Ishikawa (cell line): ENCODE results near the gene LDHD.

Experiments
- CEBPB ChIP-seq: IDR thresholded peaks from 2 replicates; pipeline ENCODE4 v1.6.1; 2012
- CREB1 ChIP-seq: IDR thresholded peaks from 2 replicates; pipeline ENCODE4 v1.6.1; 2012; ENCODE audit warnings: low read depth
- EGR1 ChIP-seq: IDR thresholded peaks from 2 replicates; pipeline ENCODE4 v1.6.1; 2012
- EP300 ChIP-seq: IDR thresholded peaks from 2 replicates; pipeline ENCODE4 v1.6.1; 2012; ENCODE audit warnings: borderline replicate concordance
- FOXM1 ChIP-seq: IDR thresholded peaks from 2 replicates; pipeline ENCODE4 v1.6.1; 2012; ENCODE audit warnings: low read depth, borderline replicate concordance
- NFIC ChIP-seq: IDR thresholded peaks from 2 replicates; pipeline ENCODE4 v1.6.1; 2012
- RAD21 ChIP-seq: IDR thresholded peaks from 2 replicates; pipeline ENCODE4 v1.6.1; 2012; ENCODE audit warnings: low read depth
- TAF1 ChIP-seq: IDR thresholded peaks from 2 replicates; pipeline ENCODE4 v1.6.1; 2012; ENCODE audit warnings: low read depth, mild to moderate bottlenecking
- TCF12 ChIP-seq: IDR thresholded peaks from 2 replicates; pipeline ENCODE4 v1.6.1; 2012; ENCODE audit warnings: low read depth
- TEAD4 ChIP-seq: IDR thresholded peaks from 2 replicates; pipeline ENCODE4 v1.6.1; 2012
- YY1 ChIP-seq: IDR thresholded peaks from 2 replicates; pipeline ENCODE4 v1.6.1; 2012; ENCODE audit warnings: low read depth
- ZBTB7A ChIP-seq: IDR thresholded peaks from 2 replicates; pipeline ENCODE4 v1.6.1; 2012; ENCODE audit warnings: low read depth
- TF ChIP-seq, protein P1 (sequence below): IDR thresholded peaks from 2 replicates; pipeline ENCODE4 v1.6.1; 2012
- TF ChIP-seq, protein P2 (sequence below): IDR thresholded peaks from 2 replicates; pipeline ENCODE4 v1.6.1; 2012
- TF ChIP-seq, protein P3 (sequence below): IDR thresholded peaks from 2 replicates; pipeline ENCODE4 v1.6.1; 2012; ENCODE audit warnings: low read depth, mild to moderate bottlenecking

Gene LDHD

DNA sequence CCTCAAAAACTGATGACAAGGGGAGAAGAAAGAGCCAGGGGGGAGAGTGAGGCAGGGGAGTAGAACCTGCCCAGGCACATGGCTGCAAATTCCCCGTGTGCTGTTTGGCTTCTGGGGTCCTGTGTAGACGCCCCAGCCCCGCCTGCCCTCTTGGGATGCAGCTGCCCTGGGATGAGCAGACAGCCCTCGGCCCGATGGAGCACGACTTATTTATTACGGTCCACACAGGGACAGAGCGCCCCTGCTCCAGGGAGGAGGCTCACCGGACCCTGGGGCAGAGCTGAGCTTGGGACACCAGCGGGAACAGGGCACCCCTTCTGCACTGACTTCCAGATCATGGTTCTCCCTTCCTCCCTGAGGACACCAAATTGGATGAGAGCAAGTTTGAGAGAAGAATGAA is 9.1 kb downstream of the LDHD start:
- no peak for TF ChIP-seq EP300
- no peak for TF ChIP-seq YY1
- no peak for TF ChIP-seq NFIC
- TF ChIP-seq, protein P1, sequence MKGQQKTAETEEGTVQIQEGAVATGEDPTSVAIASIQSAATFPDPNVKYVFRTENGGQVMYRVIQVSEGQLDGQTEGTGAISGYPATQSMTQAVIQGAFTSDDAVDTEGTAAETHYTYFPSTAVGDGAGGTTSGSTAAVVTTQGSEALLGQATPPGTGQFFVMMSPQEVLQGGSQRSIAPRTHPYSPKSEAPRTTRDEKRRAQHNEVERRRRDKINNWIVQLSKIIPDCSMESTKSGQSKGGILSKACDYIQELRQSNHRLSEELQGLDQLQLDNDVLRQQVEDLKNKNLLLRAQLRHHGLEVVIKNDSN, result no peak
- TF ChIP-seq, protein P2, sequence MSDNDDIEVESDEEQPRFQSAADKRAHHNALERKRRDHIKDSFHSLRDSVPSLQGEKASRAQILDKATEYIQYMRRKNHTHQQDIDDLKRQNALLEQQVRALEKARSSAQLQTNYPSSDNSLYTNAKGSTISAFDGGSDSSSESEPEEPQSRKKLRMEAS, result no peak
- no peak for TF ChIP-seq FOXM1
- TF ChIP-seq EGR1, result no peak
- TF ChIP-seq, protein P3, sequence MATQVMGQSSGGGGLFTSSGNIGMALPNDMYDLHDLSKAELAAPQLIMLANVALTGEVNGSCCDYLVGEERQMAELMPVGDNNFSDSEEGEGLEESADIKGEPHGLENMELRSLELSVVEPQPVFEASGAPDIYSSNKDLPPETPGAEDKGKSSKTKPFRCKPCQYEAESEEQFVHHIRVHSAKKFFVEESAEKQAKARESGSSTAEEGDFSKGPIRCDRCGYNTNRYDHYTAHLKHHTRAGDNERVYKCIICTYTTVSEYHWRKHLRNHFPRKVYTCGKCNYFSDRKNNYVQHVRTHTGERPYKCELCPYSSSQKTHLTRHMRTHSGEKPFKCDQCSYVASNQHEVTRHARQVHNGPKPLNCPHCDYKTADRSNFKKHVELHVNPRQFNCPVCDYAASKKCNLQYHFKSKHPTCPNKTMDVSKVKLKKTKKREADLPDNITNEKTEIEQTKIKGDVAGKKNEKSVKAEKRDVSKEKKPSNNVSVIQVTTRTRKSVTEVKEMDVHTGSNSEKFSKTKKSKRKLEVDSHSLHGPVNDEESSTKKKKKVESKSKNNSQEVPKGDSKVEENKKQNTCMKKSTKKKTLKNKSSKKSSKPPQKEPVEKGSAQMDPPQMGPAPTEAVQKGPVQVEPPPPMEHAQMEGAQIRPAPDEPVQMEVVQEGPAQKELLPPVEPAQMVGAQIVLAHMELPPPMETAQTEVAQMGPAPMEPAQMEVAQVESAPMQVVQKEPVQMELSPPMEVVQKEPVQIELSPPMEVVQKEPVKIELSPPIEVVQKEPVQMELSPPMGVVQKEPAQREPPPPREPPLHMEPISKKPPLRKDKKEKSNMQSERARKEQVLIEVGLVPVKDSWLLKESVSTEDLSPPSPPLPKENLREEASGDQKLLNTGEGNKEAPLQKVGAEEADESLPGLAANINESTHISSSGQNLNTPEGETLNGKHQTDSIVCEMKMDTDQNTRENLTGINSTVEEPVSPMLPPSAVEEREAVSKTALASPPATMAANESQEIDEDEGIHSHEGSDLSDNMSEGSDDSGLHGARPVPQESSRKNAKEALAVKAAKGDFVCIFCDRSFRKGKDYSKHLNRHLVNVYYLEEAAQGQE, result no peak
- TF ChIP-seq TEAD4, result no peak
- TF ChIP-seq CEBPB, result no peak
- TF ChIP-seq ZBTB7A, result no peak
- TF ChIP-seq TCF12, result no peak
- no peak for TF ChIP-seq CREB1
- no peak for TF ChIP-seq TAF1
- TF ChIP-seq RAD21, result no peak

DNA sequence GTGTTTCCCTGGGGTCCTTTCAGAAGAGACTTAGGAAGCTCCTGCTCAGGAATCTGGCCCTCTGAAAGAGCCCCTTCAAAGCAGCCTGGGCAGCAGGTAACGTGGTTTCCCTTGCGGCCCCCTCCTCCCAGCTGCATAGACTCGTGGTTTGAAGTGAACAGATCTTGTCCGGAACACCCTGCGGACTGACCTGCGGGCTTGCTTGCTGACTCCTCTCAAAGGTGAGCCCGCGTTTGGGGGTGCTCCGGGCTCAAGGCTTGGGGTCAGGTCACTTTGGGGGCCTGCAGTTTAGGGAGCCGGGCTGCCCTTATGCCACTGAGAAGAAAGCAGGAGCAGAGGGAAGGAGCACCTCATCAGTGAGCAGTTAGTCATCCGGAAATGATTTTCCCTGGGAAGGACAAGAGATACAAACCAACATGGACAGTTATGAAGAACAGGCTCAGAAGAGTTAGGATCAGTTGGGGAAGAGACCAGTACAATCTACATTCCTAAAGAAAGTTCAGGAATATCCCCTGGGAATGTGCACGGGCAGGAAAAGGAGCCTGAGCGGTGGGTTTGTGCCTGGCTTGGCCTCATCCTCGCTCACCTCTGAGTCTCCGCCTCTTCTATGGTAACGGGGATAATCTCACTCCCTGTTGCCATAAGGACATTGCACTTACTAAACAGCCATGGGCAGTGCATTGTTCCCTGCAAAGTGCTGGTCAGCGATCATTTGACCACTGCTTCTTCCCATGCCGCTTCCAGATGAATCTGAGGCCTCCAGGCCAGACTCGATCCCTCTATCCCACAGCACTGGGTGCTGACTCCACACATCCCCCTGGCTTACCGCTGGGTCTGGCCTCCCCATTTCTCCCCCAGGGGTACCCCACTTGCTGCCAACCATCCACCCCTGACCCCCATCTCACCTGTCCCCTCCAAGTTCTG is 10.0 kb downstream of the LDHD start:
- TF ChIP-seq, protein P3, result peak; percentile 39; the same call in 1 of the 2 replicates
- no peak for TF ChIP-seq YY1

DNA sequence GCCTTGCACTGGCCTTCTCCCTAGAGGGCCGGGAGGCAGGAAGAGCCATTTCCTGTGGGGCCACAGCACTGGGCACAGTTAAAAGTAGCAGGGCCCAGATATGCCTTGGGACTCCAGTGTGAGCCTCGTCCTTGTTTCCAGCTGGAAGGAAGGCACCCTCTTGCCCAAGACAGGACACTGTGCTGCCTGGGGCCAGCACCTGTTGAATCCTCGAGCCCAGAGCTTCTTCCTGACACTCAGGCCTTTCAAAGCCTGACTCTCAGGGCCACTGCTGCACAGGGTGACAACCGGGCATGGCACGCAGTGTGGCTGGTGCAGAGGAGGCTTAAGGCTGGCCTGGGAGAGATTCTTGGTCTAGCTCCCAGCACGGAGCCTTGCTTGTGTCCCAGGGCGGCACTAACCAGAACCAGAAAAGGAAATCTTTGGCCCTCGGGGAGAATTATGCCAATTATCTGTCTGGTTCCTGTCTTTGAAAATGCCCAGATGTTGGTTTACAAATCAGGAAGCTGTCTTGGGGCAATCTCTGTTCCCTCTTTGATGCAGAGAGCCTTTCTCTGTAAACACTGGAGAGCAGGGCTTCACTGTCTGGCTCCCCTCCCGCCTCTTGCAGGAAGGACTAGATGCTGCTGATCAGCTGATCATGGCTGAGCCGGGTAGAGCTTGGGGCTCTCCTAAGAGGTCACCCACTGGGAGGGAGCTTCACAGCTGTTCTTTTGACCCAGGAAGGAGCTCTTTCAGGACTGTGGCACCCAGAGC is 11.1 kb downstream of the LDHD start:
- TF ChIP-seq, protein P2, result no peak
- TF ChIP-seq CEBPB, result no peak
- no peak for TF ChIP-seq RAD21
- TF ChIP-seq YY1, result no peak
- no peak for TF ChIP-seq EGR1
- no peak for TF ChIP-seq CREB1
- TF ChIP-seq, protein P3, result no peak
- TF ChIP-seq, protein P1, result no peak
- TF ChIP-seq FOXM1, result no peak
- TF ChIP-seq ZBTB7A, result no peak
- TF ChIP-seq EP300, result no peak
- TF ChIP-seq TAF1, result no peak
- no peak for TF ChIP-seq NFIC
- TF ChIP-seq TCF12, result no peak
- no peak for TF ChIP-seq TEAD4

DNA sequence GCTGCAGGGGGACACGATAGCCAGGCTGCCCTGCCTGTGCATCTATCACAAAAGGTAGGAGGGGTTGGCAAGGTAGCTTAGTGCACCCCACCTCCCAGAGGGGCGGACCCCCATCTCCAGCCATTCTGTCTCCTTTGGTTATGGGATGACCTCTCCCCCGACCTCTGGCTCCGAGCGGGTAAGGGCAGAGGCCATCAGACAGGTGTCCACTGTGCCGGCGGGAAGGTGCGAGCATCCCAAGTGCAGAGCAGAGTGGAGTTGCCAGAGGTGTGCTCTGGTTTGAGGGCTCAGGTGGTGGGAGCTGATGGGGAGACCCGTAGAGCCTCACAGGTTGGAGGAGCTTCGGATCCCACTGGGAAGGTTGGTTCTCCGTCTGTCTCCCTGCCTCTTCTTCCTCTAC is 11.7 kb downstream of the LDHD start:
- TF ChIP-seq YY1, result no peak
- TF ChIP-seq, protein P3, result no peak
- TF ChIP-seq, protein P1, result no peak
- no peak for TF ChIP-seq RAD21
- TF ChIP-seq ZBTB7A, result no peak
- TF ChIP-seq TCF12, result no peak
